Retinal pigment epithelial cell (primary cell): Measurements from ENCODE around the gene LIN7A.

Source experiments
- DNase-seq: peaks from one replicate; pipeline ENCODE4 v3.0.0-alpha.2; 2010; ENCODE audit warnings: low read depth
- H3K4me3 ChIP-seq: 2 replicates; pipeline ENCODE4 v1.5.1; 2011; ENCODE audit warnings: mild to moderate bottlenecking, low read length, control low read depth, moderate library complexity
- TF ChIP-seq, protein P1 (sequence below): conservative IDR thresholded peaks from 2 replicates; pipeline ENCODE4 v1.5.1; 2011; ENCODE audit warnings: low read depth, low read length, control low read depth, inconsistent platforms

LIN7A gene

DNA sequence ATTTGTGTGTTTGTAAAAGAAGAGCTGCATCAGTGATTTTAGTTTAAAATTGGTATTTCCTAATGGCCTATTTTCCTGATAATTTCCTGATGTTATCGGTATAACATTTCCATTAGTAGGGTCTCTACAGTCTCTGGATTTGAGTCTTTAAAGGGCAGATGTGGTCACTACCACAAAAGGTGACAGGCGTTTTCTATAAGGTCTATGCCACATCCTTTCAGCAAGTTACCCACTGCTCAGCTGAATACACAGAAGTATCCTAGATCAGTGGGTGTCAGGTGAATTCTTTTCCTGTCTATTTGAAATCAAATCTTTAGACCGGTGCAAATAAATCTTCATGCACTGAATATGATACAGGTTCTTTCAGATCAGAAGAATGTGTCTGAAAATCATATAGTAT is 90.2 kb downstream of the LIN7A start:
- no peak for DNase-seq
- TF ChIP-seq, protein P1, sequence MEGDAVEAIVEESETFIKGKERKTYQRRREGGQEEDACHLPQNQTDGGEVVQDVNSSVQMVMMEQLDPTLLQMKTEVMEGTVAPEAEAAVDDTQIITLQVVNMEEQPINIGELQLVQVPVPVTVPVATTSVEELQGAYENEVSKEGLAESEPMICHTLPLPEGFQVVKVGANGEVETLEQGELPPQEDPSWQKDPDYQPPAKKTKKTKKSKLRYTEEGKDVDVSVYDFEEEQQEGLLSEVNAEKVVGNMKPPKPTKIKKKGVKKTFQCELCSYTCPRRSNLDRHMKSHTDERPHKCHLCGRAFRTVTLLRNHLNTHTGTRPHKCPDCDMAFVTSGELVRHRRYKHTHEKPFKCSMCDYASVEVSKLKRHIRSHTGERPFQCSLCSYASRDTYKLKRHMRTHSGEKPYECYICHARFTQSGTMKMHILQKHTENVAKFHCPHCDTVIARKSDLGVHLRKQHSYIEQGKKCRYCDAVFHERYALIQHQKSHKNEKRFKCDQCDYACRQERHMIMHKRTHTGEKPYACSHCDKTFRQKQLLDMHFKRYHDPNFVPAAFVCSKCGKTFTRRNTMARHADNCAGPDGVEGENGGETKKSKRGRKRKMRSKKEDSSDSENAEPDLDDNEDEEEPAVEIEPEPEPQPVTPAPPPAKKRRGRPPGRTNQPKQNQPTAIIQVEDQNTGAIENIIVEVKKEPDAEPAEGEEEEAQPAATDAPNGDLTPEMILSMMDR = no peak
- H3K4me3 ChIP-seq = no peak overlapping the region

DNA sequence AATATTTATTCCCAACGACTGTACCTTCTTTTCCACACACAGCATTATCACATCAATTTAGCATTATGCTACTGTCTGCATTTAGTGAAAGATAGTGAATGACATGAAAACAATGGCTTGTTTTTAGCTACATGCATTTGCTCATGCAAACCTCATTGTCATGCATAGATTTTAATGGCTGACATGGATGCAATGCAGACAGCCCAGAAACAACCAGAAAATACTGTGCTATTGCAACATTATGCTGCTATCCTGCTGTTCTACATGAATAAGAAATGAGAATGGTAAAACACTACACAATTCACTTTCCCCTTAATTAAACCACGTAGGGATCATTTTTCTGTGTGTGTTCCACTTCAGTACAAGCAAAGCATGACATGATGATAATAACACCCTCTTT is 90.8 kb downstream of the LIN7A start:
- H3K4me3 ChIP-seq = no peak overlapping the region
- no peak for DNase-seq
- TF ChIP-seq, protein P1 = no peak

DNA sequence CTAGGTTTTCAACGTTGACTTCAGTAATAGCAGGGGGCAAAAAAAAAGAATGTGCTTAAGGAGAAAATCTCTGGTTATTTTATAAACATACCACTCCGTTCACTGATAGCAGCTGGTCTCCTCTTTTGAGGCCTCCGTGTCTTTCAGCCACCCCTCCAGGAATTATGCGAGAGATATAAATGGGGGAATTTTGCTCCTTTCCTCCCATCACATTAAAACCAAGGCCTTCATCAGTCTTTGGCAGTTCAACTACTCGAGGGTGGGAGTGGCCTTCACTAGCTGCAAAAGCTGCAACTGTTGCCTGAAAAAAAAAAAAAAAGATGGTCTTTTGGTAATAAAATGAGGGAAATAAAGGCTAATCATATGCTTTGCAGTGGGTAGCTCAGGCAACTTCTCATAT is 92.1 kb downstream of the LIN7A start:
- TF ChIP-seq, protein P1 = no peak
- H3K4me3 ChIP-seq = no peak overlapping the region
- DNase-seq = no peak

DNA sequence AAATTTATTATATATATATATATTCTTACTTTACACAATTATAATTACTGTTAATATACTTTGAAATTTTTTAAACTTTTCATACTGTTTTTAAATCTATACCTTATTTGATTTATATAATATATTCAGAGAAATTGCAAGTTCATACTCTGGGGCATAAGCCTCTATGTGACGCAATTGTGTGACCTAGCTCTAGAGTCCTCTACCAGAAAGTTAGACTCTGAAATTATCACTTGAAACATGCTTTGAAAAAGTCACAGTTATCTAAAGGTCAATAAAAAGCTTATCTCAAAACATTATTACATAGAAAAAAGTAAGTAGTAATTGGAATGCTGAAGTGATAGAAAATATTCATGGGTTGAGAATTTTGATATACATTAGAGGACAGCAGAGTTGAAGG is 93.8 kb downstream of the LIN7A start:
- TF ChIP-seq, protein P1 = no peak
- no peak overlapping the region for H3K4me3 ChIP-seq
- DNase-seq = no peak

DNA sequence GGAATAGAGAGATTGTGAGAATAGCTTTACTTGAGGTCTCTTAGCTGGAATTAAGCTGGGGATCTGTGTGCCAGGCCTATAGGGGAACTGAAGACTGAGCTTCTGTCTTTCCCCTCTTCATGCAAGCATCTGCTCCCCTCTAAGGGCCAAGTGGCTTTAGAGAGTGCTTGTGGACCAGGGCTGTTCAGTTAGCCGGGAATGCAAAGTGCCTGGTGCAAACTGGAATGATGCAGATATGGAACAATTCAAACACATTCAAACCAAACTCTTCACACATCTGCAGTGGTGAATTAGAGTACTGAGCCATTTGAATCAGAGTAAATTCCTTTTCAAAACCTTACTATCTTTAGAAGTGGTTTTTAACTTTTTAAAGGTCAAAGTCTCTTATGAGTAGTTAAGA is 99.0 kb downstream of the LIN7A start:
- TF ChIP-seq, protein P1 = no peak
- H3K4me3 ChIP-seq = no peak overlapping the region
- DNase-seq = no peak

DNA sequence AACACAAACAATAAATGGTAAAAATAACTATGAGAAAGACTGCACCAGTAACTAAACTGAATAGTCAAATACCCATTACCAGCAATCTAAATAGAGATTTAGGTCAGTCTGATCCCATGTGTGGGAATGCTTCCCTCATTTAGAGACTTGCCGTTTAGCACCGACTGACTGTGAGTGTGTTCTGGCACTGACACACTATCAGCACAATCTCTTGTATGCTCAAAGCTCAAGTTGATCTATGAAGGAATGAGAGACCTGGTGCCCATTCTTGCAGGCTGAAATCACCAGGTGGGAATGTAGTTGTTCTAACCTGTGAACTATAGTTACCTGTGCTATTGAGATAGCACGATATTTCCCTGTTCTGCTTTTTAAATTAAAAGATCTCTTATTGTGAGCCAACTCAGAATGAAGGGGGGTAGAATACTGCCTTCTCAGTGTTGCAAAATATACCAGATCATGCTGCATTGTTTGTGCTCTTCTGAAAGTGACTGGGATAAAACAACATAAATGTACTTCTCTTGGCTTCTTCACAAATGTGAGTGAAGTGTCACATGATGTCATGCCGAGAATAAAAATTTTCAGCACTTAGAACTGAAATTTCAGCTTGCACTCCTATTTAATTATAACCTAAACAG is 99.6 kb downstream of the LIN7A start:
- TF ChIP-seq, protein P1 = no peak
- DNase-seq = no peak

DNA sequence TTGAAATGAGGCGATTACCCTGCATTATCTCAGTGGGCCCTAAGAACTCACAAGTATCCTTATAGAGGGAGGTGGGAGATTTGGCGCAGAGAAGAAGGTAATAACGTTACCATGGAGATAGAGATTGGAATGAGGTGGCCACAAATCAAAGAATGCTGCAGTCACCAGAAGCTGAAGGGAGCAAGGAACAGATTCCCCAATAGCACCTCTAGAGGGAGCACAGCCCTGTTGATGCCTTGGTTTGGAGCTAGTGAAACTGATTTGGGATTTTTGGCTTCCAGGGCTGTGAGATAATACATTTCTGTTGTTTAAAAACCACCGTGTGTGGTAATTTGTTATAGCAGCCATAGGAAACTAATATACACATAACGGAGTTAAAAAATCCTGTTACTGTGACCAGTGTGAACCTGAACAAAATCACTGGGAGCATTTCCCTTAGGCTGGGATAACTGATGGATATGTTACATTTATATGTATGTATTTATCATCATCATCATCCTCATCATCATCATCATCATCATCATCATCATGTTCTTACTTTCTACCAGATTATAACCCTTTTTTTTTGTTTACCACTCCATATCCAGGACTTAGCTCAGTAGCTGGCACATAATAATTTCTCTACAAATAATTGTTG is 100.3 kb downstream of the LIN7A start:
- H3K4me3 ChIP-seq = no peak overlapping the region
- TF ChIP-seq, protein P1 = peak; percentile 95
- DNase-seq = peak; percentile 17

More for the DNA sequence above, 99.6 kb downstream of the LIN7A start:
- H3K4me3 ChIP-seq = no peak overlapping the region
